ENCODE data around the gene PREX1.
"Not testable (repeated sequence)": the region's sequence is repeated elsewhere in the genome, so short reads cannot be mapped to it uniquely, and the experiment has no call there.

Gene PREX1

DNA sequence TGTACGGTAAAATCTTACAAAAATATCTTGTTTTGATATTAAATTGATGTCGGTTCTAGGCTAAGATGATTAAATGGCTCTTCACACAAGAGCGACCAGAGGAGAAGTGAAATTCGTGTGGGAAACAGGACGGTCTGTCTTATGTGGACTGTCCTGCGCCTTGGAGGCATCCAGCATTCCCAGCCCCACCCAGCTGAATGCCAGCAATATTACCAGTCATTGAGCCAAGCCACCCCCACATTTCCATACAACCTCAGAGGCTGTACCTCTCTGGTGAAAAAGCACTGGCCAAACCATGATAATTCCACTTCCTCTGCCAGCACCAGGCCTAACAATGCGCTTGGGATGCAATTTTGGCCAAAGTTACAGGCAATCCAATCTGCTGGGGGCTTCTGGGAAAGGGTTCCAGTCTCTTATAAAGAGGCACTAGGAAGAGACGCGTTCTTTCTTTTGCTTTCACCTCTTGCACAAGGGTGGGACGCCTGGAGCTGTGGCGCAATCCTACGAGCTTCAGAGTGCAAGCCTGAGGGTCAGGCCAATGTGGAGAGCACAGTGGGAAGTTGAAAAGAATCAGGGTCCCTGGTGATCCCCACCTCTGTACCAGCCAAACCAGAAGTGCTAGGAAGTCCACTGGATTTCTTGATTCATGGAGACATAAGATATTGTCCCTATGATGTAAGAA, 213.1 kb downstream of the PREX1 start:
- no peak for DNase-seq

- DNase-seq = no peak
These were observed 213.9 kb downstream of the PREX1 start for GRCh38 chr20:48613926-48614325.

GRCh38 chr20:48612335-48612734, 215.5 kb downstream of the PREX1 start:
- DNase-seq = no peak

- no peak for DNase-seq
These were observed 216.8 kb downstream of the PREX1 start for GRCh38 chr20:48610996-48611395.

- DNase-seq = no peak
These were observed 218.3 kb downstream of the PREX1 start for GRCh38 chr20:48609491-48609978.

DNA sequence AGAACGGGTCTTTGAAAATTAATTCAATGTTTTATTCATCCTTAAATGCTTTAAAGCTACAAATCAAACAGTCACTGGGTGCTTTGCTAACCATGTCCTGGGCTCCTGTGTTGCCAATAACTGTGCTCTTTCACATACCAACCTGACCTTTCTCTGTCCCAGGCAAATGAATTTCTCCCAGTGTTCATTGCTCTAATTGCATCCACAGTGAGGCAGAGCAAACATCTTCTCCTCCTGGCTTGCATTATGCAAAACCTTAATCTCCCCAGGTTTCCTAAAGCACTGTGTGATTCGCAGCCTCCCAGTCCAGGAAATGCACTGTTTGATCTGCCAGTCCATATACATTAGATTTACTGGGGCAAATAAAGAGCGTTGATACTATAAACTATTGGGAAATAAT, 219.0 kb downstream of the PREX1 start:
- DNase-seq = no peak

DNA sequence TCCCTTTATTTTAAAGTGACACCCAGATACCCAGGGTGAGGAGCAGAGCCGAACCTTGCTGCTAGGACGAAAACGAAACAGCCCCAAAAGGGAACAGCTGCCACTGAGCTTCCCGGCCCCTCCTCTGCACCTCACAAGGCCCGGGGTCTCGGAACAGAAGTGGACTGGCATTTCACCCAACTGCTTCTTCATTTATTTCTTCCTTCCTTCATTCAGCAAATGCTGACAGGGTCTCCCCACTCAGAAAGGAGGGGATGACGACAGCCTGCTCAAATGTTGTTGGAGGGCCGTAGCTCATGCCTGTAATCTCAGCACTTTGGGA, 220.3 kb downstream of the PREX1 start:
- no peak for DNase-seq

GRCh38 chr20:48606841-48607543, 220.8 kb downstream of the PREX1 start:
- no peak for DNase-seq

- no peak for DNase-seq
These were observed 221.5 kb downstream of the PREX1 start for GRCh38 chr20:48606172-48606840.

DNA sequence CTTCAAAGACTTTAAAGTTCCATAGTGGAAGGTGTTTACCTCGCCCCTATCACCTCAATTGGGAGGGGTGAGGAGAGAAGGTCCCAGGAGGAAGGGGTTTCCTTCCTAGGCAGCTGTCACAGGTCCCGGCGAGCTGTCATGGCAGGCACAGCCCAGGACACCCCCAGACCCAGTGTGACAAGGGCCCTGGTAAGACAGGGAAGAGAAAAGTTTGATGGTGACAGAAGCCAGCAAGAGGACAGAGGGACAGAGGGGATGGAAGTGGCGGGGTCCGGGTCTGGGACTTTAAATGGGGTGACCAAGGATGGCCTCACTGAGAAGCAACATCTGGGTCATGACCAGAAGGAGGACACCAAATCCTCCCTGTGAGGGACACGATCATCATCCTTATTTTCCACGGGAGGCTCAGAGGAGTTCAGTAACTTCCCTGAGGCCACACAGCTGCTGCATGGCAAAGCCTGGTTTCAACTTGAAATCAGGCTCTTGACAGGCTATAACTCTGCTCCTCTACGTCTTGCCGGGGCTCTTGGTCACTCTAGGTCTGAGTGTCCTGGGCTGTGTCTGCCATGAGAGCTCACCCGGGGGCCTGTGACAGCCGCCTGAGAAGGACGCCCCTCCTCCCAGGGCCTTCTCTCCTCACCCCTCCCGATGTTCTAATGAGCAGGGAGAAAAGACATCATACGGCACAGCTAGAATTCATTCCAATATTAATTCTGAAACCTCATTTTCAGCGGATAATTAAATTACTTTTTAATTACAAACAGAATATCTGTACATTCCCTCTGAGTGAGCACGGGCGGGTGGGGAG, 222.2 kb downstream of the PREX1 start:
- no peak for DNase-seq

- DNase-seq = no peak
These were observed 222.9 kb downstream of the PREX1 start for GRCh38 chr20:48604936-48605335.

DNA sequence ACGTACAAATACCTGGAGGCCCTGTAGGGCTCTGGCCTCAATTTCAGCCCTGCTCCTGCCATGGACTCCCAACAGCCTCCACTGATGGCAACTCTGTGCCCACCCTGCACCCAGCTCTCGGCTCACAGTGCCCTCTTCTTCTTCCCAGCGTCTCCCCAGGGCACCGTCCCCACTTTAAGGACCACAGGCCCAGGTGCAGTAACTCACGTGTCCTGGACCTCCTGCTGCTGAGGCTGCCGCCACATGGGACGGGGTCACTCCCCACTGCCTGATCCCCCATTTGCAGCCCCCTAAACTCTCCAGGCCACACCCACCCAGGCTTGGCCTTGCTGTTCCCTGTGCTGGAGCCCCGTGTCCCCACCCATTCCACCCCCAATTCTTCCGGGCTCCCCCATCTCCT, 223.4 kb downstream of the PREX1 start:
- no peak for DNase-seq

DNA sequence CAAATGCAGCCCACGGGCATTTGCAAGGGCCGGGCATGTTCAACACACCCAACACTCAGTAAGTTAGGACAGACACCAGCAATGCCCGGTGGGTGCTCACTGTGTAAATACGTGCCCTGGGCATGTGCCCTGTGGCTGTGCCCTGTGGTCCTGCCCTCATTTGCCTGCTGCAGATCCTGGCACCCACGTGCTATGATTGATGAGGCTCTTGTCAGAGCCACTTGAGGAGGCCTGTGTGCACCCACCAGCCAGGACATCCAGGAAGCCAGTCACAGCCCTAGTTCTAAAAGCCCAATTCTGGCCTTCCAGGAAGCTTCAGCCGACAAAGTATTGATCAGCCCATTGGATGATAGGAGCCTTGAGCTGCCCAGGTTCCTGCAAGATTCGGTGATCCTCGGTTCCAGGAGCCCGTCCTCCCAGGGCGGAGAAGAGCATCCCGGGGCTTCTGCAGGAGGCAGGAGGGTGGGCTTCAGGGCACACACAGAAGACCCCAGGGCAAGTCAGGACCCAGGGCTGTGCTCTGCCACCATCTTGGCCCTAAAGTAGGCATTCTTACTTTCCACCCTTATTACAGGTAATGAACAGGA, 223.9 kb downstream of the PREX1 start:
- no peak for DNase-seq

GRCh38 chr20:48603116-48603818, 224.5 kb downstream of the PREX1 start:
- DNase-seq = no peak

DNA sequence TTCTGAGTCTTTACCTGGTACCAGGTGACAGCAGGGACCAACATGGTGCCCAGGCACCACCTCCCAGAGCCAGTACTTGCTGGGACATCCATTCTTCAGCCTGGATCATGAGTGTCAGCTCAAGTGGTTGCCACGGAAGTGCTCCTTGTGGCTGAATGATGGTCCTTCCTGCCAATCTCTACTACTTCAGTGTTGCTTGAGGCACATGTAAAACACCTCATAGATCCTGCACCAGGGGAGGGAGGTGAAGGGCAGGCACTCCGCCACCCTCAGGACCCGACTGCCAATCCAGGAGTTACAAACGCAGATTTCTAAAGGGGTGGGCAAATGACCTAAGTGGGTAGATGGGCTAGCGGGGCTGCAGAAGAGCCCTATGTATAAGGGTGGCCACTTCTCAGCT, 226.0 kb downstream of the PREX1 start:
- no peak for DNase-seq

DNA sequence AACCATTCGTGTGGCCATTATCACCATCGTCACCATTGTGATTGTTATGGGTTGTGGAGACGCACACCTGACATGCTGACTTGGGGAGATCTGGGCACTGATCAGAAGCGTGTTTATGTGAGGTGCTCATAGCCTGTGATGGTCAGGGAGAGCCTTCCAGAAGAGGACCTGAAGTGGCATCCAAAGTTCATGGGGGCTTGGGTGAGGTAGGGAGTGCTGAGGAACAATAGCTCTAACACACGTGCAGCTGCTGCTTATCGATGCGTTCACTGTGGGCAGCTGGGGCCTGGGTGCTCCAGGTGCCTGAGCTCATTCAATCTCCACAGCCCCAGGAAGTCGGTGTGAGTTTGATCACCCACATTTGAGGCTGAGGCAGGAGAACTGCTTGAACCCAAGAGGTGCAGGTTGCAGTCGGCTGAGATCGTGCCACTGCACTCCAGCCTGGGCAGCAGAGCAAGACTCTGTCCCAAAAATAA, 227.3 kb downstream of the PREX1 start:
- no peak for DNase-seq

- no peak for DNase-seq
These were observed 227.9 kb downstream of the PREX1 start for GRCh38 chr20:48599748-48600469.

DNA sequence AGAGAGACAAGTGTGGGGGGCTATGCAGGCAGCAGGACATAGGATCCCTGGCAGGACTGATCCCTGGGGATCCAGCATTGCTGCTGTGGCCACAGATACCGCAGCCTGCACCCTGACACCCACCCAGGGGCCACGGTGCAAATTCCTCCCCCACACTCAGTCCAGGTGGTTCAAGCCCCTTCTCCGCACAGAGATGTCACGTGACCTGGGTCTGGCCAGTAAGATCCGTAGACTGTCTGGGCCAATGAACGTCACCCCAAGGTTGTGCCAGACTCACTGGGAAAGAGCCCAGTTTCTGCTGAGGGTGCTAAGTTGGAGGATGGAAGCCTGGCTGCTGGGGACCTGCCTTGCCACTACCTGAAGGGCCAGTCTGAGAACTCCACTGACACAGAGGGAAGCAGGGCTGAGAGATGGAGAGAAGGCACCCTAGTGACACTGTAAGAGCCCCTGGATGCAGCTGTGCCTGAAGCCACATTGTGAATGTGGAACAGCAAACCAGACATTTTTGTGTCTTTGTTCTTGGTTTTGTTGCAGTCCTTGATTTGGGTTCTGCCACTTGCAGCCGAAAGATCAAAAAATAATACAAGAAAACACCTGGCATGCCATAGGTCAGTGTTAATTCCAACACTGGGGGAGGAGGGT, 228.6 kb downstream of the PREX1 start:
- no peak for DNase-seq

DNA sequence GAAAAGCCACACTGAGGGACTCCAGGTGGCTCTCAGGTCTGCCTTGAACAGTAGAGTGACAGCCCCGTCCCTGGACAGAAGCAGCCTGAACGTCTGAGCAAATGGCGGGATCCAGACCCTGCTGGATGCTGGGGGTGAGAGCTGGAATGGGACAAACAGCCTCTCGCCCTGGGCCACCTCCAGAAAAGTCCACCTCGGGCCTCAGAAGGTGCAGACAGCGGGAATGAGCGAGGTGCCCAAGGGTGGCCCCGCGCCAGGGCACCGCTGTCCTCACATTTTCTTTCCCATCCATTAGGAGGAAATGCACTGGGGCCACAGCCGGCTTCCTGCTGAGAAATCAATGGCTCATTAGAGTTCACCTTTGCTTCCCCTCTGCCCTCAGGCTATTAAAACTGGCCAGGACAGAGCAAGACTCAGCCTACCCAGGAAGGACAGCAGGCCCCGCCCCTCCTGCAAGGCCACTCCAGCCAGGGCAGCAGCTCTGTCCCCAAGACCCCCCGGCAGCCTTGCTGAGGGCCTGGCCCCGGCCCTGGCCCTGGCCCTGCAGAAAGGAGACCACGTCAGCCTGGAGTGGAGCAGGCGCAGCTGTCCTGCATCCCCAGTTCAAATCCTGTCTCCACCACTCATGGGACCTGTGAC, 229.4 kb downstream of the PREX1 start:
- not testable (repeated sequence) for DNase-seq

Measured in activated CD4-positive, alpha-beta T cell treated with anti-CD3 and anti-CD28 coated beads, Interleukin-2, amount 50 U/mL, for 1 hour (primary cell).